Hindlimb muscle (tissue), 1 donor: Measurements from ENCODE around the gene DNAJC27. TPM values are rescaled to one million over a fixed set of nuclear protein-coding genes. Genes with fewer than 3 reads are reported as not detected.

Experiments
- DNase-seq: peaks from one replicate; pipeline ENCODE4 v3.0.0-alpha.2; 2013
- polyA plus RNA-seq: library from polyadenylated mRNA; unstranded; fragments of 120-200 nt; gene quantifications from one replicate; pipeline ENCODE4 v1.2.1, GENCODE V29; 2013; ENCODE audit not compliant: insufficient read length

The DNAJC27 gene
- polyA plus RNA-seq, 1 donor: 8.1 TPM

- no peak for DNase-seq
These were observed 45.9 kb downstream of the DNAJC27 start for GRCh38 chr2:24925815-24926214.

DNA sequence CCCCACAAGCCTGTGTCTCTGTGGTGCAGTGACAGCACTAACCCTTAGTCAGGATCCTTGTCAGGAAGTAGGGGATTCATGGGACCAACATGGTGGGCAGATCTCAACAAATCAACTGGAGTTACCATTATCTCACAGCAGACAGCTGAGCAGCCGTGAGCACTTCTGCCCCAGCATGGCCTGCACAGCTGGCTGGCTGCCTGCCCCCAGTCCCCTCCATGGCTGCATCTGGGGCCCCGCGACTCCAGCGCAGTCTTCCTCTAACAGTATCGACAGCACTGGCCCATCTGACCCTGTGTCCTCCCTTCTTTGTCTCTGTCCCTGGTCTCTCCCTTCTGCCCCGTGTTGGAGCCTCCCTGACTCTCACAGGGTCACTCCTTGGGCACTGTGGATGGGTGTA, 47.0 kb downstream of the DNAJC27 start:
- no peak for DNase-seq

DNA sequence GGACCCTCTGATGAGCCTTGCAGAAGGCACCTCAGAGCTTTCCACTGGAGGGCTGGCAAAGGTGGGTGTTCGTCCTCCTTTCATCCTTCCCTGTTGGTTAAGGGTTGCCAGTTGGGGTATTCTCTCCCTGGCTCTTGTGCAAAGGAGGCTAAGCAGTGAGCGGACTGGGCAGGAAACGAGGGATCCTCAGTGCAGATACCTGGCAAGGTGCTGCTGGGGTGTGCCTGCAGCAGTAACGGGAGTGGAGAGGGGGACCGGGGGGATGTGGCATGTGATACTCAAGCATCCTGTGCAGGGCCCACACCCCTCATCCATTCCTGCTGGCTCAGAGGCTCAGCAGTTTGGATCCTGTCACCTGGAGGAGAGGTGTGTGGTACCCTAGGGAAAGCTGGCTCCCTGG, 47.5 kb downstream of the DNAJC27 start:
- no peak for DNase-seq

DNA sequence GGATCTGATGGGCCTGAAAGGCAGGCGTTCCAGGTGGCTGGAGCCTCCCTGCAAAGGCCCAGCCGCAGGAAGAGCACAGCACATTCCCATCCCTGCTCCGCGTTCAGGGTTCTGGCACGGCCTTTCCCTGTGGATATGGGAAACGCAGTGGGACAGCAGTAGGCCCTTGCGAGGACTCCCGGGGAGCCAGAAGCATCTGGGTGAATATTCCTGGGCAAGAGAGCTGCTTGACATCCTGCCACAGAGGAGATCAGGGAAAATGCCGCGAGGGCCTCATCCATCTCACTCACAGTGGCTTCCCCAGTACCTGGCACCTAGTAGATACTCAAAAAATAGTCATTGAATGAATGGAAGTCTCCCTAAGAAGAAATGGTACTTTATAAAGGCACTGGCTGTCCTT, 48.6 kb downstream of the DNAJC27 start:
- DNase-seq: no peak

GRCh38 chr2:24922556-24922955, 49.2 kb downstream of the DNAJC27 start:
- no peak for DNase-seq

- DNase-seq: no peak
These were observed 50.8 kb downstream of the DNAJC27 start for GRCh38 chr2:24920809-24921441.

GRCh38 chr2:24920098-24920808, 51.5 kb downstream of the DNAJC27 start, which contains the start of gene ADCY3:
Gene ADCY3 (minus strand): TSS chr2:24920237. CDS start chr2:24918987, 1,250 bp downstream.
- peak; percentile 52 for DNase-seq

GRCh38 chr2:24919506-24920097, 52.2 kb downstream of the DNAJC27 start:
- peak; percentile 27 for DNase-seq

DNA sequence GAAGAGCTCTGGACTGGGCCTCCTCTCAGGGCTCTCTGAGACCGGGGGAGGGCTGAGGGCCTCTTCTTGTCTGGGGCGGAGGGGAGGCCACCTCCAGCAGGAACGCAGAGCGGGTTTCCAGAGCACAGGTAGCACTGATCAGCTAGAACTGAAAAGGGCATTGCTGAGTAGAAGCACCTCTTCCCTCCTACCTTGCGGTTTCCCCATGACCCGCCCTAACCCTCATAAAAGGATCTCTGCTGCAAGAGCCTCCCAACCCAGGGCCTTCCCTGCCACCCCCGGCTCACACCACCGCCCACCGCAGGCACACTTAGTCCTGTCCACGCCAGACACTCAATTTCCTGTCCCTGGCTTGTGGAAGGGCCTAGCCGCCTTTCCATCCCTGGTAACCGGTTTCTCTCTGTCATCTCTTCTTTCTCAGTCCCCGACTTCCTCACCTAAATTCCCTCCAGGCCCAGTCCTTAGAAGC, 52.7 kb downstream of the DNAJC27 start:
- DNase-seq: no peak

GRCh38 chr2:24918326-24919036, 53.3 kb downstream of the DNAJC27 start:
- DNase-seq: no peak

DNA sequence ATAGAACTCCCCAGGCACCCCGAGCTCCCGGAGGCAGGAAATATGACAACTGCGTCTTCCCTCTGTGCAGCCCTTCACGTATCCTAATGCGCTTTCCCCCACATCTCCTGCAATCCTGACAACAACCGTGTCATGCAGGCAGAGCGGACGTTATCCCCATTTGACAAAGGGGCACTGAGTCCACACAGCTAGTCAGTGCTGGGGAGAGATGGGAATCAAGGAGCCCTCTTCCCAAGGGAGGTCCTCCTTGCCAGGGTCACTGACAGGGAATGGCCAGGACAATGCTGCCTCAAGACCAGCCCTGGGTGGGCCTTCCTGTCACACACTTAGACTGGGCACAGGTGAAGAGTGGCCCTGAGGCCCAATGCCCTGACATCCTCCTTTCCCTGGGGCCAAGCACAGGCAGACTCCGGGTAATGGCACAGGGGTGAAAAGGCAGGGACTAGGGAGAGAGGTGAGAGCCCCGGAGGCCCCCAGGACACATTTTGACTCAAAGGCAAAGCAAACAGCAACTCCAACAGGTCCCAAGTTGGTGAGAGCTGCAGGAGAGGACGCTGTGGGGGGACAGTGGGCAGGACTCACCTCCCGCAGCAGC, 53.9 kb downstream of the DNAJC27 start:
- no peak for DNase-seq

GRCh38 chr2:24917086-24917485, 54.7 kb downstream of the DNAJC27 start:
- no peak for DNase-seq

DNA sequence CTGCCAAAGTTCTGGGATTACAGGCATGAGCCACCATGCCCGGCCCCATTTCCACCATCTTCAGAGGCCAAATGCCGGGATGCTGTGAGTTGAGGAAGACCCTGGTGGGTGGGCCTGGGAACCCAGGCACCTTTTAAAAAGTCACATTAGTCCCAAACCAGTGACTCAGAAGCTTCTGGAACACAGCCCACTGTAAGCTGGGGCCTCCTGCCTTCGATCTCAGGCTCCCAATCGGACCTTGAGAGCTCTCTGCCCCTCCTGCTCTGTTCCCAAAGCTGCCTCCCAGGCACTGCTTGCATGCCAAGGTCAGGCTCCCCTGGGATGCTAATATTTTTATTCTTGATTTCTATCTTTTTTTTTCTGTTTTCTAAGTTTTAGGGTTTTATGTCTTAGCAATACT, 56.0 kb downstream of the DNAJC27 start:
- no peak for DNase-seq

- no peak for DNase-seq
These were observed 56.6 kb downstream of the DNAJC27 start for GRCh38 chr2:24915175-24915574.

- DNase-seq: no peak
These were observed 57.0 kb downstream of the DNAJC27 start for GRCh38 chr2:24914713-24915112.

GRCh38 chr2:24913911-24914310, 57.8 kb downstream of the DNAJC27 start:
- DNase-seq: no peak

DNA sequence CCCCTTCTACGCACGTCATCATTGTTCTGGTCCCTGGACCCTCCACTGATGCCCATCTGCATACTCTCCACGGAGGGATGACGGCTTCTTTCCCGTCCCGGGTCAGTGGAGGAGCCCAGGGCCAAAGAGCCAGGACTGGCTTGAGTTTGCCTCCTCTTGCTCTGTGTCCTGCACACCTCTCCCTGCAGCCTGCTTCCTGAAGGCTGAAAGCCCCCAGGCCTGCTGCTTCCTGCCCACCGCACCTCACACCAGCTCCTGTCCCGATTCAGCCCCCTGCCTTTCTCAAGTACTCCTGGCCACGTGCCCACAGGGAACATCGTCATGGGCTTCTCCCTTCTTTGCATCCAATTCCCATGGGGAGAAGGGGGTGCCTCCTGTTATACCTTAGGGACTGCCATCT, 58.8 kb downstream of the DNAJC27 start:
- no peak for DNase-seq

GRCh38 chr2:24912523-24912922, 59.2 kb downstream of the DNAJC27 start:
- DNase-seq: no peak

- DNase-seq: no peak
These were observed 61.5 kb downstream of the DNAJC27 start for GRCh38 chr2:24910245-24910644.

- DNase-seq: no peak
These were observed 62.1 kb downstream of the DNAJC27 start for GRCh38 chr2:24909555-24910177.

DNA sequence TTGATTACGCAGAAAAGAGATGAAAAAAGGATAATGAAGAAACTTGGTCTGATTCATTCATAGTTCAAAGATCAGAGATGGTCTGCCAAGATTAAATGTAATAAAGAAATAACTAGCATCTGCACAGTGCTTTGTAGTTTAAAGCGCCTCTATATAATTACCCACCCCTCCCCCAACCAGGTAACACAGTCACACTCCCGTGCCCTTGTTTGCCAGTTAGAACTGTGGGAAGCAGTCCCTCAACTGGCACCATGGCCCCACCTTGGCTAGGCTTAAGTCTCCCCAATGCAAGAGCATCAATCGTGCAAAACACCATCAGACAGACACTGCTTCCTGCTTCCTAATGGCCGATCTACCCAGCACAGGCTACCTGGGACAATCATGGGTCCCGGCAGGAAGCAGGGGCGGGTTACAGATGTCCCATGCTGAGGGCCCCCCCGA, 63.3 kb downstream of the DNAJC27 start:
- no peak for DNase-seq

DNA sequence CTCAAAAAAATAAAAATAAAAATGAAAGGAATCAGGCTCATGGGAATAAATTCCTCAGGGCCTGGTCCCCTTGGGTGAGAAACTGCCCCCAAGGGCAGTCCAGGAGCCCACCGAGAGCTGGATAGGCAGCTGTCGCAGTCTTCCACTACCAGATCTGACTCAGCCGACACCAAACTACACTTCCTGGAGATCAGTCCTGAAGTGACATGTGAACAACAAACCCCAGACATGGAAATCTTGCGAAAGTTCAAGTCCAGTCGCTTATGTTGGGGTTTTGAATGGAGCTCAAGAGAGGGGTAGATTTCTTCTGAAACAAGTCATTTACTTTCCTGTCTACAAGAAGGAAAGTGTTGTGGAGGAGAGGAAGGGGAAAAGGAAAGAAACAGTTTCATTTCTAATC, 64.6 kb downstream of the DNAJC27 start:
- DNase-seq: no peak
